Thymus (tissue), 11 donors: ENCODE results near the gene DVL1. TPM values are rescaled to one million over a fixed set of nuclear protein-coding genes. Genes with fewer than 3 reads are reported as not detected.

Source experiments
- DNase-seq, 9 donors: peaks; one replicate each; pipeline ENCODE4 v3.0.0-alpha.2; 2013; ENCODE audit warnings: low spot score in 9 of 9, low read depth in 6 of 9, missing footprints in 1 of 9
- H3K27ac ChIP-seq, 2 donors: one replicate each; pipeline ENCODE4 v1.5.1; 2013; ENCODE audit warnings: control low read depth in 1 of 2, low read depth in 1 of 2, low read length in 1 of 2, mild to moderate bottlenecking in 1 of 2, moderate library complexity in 1 of 2
- H3K27me3 ChIP-seq, 2 donors: one replicate each; pipeline ENCODE4 v1.5.1; 2013; ENCODE audit warnings: low read length in 1 of 2; ENCODE audit not compliant: control insufficient read depth in 2 of 2, insufficient read depth in 1 of 2
- H3K36me3 ChIP-seq, 2 donors: one replicate each; pipeline ENCODE4 v1.5.1; 2013; ENCODE audit warnings: low read length in 1 of 2, mild to moderate bottlenecking in 1 of 2, moderate library complexity in 1 of 2; ENCODE audit not compliant: control insufficient read depth in 2 of 2, insufficient read depth in 2 of 2
- H3K4me1 ChIP-seq, 2 donors: one replicate each; pipeline ENCODE4 v1.5.1; 2013; ENCODE audit warnings: low read length in 2 of 2; ENCODE audit not compliant: control insufficient read depth in 2 of 2, insufficient read depth in 2 of 2
- H3K4me3 ChIP-seq, 2 donors: one replicate each; pipeline ENCODE4 v1.5.1; 2013; ENCODE audit warnings: low read length in 2 of 2, control low read depth in 1 of 2, mild to moderate bottlenecking in 1 of 2
- H3K9me3 ChIP-seq, 2 donors: one replicate each; pipeline ENCODE4 v1.5.1; 2013; ENCODE audit warnings: low read length in 1 of 2, mild to moderate bottlenecking in 1 of 2; ENCODE audit not compliant: control insufficient read depth in 2 of 2, insufficient read depth in 1 of 2
- whole genome bisulfite sequencing: extraction: QIAGEN DNeasy Blood & Tissue Kit; methylation state at CpG from one replicate; pipeline ENCODE4 v1.1.7; 2013; 5-methylcytosine and 5-hydroxymethylcytosine counted together
- polyA plus RNA-seq: library from polyadenylated mRNA; stranded (reverse); fragments of 200-250 nt; gene quantifications from one replicate; pipeline ENCODE4 v1.2.3, GENCODE V29; 2013
- total RNA-seq: library from RNA; stranded (reverse); fragments of 120-200 nt; gene quantifications from one replicate; pipeline ENCODE4 v1.2.4, GENCODE V29; 2013
- donor health status: healthy.

DVL1 gene
- total and polyA plus RNA-seq, 2 donors, result 19.6 to 40.9 TPM

- Histone ChIP-seq H3K36me3 (peaks cover 0 to 3% of the 10 kb centered on the region in 2 donors), H3K4me3 (no peak overlapping the region), H3K9me3 (no peaks in the 10 kb centered on the region), H3K27ac (no peak overlapping the region), H3K27me3 (peaks cover under 1 to 15% of the 10 kb centered on the region in 2 donors), H3K4me1 (peaks cover 0 to 8% of the 10 kb centered on the region in 2 donors)
- WGBS, result 98% methylated on average over 10 of the region's 10 CpGs
- no peak for DNase-seq
These were observed 2.7 kb downstream of the DVL1 start for GRCh38 chr1:1346501-1346890.

- Histone ChIP-seq H3K4me3 (no peak overlapping the region), H3K27me3 (peaks cover 0 to 12% of the 10 kb centered on the region in 2 donors), H3K27ac (no peak overlapping the region), H3K9me3 (peaks cover 0 to 1% of the 10 kb centered on the region in 2 donors), H3K4me1 (peaks cover 0 to 8% of the 10 kb centered on the region in 2 donors), H3K36me3 (peaks cover 0 to 7% of the 10 kb centered on the region in 2 donors)
- DNase-seq, result no peak
- WGBS, result 98% methylated on average over 12 of the region's 12 CpGs
These were observed 3.2 kb downstream of the DVL1 start for GRCh38 chr1:1345860-1346500.

GRCh38 chr1:1345384-1345783, 3.8 kb downstream of the DVL1 start:
- no peak overlapping the region for H3K27ac ChIP-seq

GRCh38 chr1:1344655-1345361, 4.4 kb downstream of the DVL1 start:
- peaks cover 0 to 12% of the 10 kb centered on the region in 2 donors for H3K27me3 ChIP-seq
- H3K36me3 ChIP-seq, result peaks cover 3 to 18% of the 10 kb centered on the region in 2 donors
- H3K9me3 ChIP-seq, result peaks cover 0 to 8% of the 10 kb centered on the region in 2 donors
- WGBS, result 94% methylated on average over 15 of the region's 15 CpGs
- no peak overlapping the region for H3K4me3 ChIP-seq
- H3K27ac ChIP-seq, result no peak overlapping the region
- DNase-seq, result no peak
- peaks cover 0 to 8% of the 10 kb centered on the region in 2 donors for H3K4me1 ChIP-seq

More at GRCh38 chr1:1345384-1345783, 3.8 kb downstream of the DVL1 start:
- Histone ChIP-seq H3K36me3 (peaks cover under 1 to 12% of the 10 kb centered on the region in 2 donors), H3K9me3 (peaks cover 0 to 7% of the 10 kb centered on the region in 2 donors), H3K4me1 (peaks cover 0 to 8% of the 10 kb centered on the region in 2 donors), H3K27me3 (peaks cover 0 to 12% of the 10 kb centered on the region in 2 donors), H3K4me3 (no peak overlapping the region)
- DNase-seq, result no peak
- 96% methylated on average over 16 of the region's 16 CpGs for WGBS

- 95% methylated on average over 24 of the region's 24 CpGs for WGBS
- Histone ChIP-seq H3K4me1 (peaks cover 0 to 8% of the 10 kb centered on the region in 2 donors), H3K4me3 (no peak overlapping the region), H3K36me3 (peaks cover 6 to 26% of the 10 kb centered on the region in 2 donors), H3K9me3 (peaks cover 0 to 8% of the 10 kb centered on the region in 2 donors), H3K27me3 (peaks cover 0 to 12% of the 10 kb centered on the region in 2 donors), H3K27ac (no peak overlapping the region)
- DNase-seq, result no peak
These were observed 5.3 kb downstream of the DVL1 start for GRCh38 chr1:1343811-1344421.

- H3K27ac ChIP-seq, result no peak overlapping the region
- peaks cover 11 to 39% of the 10 kb centered on the region in 2 donors for H3K36me3 ChIP-seq
- H3K9me3 ChIP-seq, result peaks cover 0 to 8% of the 10 kb centered on the region in 2 donors
- no peak for DNase-seq
- H3K27me3 ChIP-seq, result peaks cover 0 to 2% of the 10 kb centered on the region in 2 donors
- H3K4me1 ChIP-seq, result peaks cover 0 to under 1% of the 10 kb centered on the region in 2 donors
- WGBS, result 96% methylated on average over 18 of the region's 18 CpGs
- H3K4me3 ChIP-seq, result no peak overlapping the region
These were observed 6.6 kb downstream of the DVL1 start for GRCh38 chr1:1342584-1343115.

GRCh38 chr1:1342061-1342562, 7.1 kb downstream of the DVL1 start:
- Histone ChIP-seq H3K27ac (no peak overlapping the region), H3K4me3 (no peak overlapping the region), H3K36me3 (peaks cover 11 to 42% of the 10 kb centered on the region in 2 donors), H3K27me3 (no peaks in the 10 kb centered on the region), H3K9me3 (peaks cover 0 to 8% of the 10 kb centered on the region in 2 donors), H3K4me1 (no peaks in the 10 kb centered on the region)
- no peak for DNase-seq
- WGBS, result 98% methylated on average over 28 of the region's 28 CpGs

GRCh38 chr1:1341549-1342021, 7.6 kb downstream of the DVL1 start:
- 97% methylated on average over 17 of the region's 17 CpGs for WGBS
- Histone ChIP-seq H3K27ac (no peak overlapping the region), H3K27me3 (no peaks in the 10 kb centered on the region), H3K4me1 (no peaks in the 10 kb centered on the region), H3K4me3 (no peak overlapping the region), H3K36me3 (peaks cover 11 to 42% of the 10 kb centered on the region in 2 donors), H3K9me3 (peaks cover 0 to 8% of the 10 kb centered on the region in 2 donors)
- DNase-seq, result no peak
